Right lobe of liver (tissue), 6 donors: ENCODE measurements around the gene XRCC2. TPM values are rescaled to one million over a fixed set of nuclear protein-coding genes. Genes with fewer than 3 reads are reported as not detected.
"Not testable (repeated sequence)": the region's sequence is repeated elsewhere in the genome, so short reads cannot be mapped to it uniquely, and the experiment has no call there.

ENCODE experiments used
- ATAC-seq, 4 donors: fragments of 200-7000 bp; cut with Tn5 transposase; one replicate each; pipeline ENCODE4 v1.9.1; 2020; ENCODE audit warnings: mild to moderate bottlenecking in 4 of 4, moderate library complexity in 4 of 4
- DNase-seq, 3 donors: peaks; one replicate each; pipeline ENCODE4 v3.0.0-alpha.2; 2020
- H3K27ac ChIP-seq, 3 donors: fragments of 200-600 bp; one replicate each; pipeline ENCODE4 v1.8.0; 2022
- H3K27me3 ChIP-seq, 2 donors: fragments of 200-600 bp; one replicate each; pipeline ENCODE4 v1.8.0; 2022
- H3K36me3 ChIP-seq, 4 donors: fragments of 200-600 bp; sonication (generic) in 1 of 4; one replicate each; pipeline versions ENCODE4 v1.5.1 to v1.8.0; 2017 to 2022; ENCODE audit warnings: control low read depth in 1 of 4
- H3K4me1 ChIP-seq, 4 donors: fragments of 200-600 bp; sonication (generic) in 1 of 4; one replicate each; pipeline versions ENCODE4 v1.5.1 to v1.8.0; 2017 to 2022; ENCODE audit warnings: control low read depth in 1 of 4
- H3K4me3 ChIP-seq, 3 donors: fragments of 200-600 bp; one replicate each; pipeline ENCODE4 v1.8.0; 2022
- H3K9me3 ChIP-seq, 4 donors: fragments of 200-600 bp; sonication (generic) in 1 of 4; one replicate each; pipeline versions ENCODE4 v1.5.1 to v1.8.0; 2017 to 2022; ENCODE audit warnings: control low read depth in 1 of 4
- POLR2A ChIP-seq: fragments of 450-650 bp; IDR thresholded peaks from one replicate; pipeline ENCODE4 v1.6.1; 2017; ENCODE audit warnings: antibody characterized with exemption, mild to moderate bottlenecking
- WGBS: methylation state at CpG from one replicate; pipeline ENCODE4 v1.1.6; 2018; ENCODE audit warnings: low coverage, low lambda C conversion rate; ENCODE audit not compliant: insufficient coverage; ENCODE audit errors: missing lambda C conversion rate; 5-methylcytosine and 5-hydroxymethylcytosine counted together
- intact Hi-C, 2 donors: fragments of 100-400 bp; cut with DNase I; formaldehyde crosslinking; loops; one replicate each; pipeline versions ENCODE4 v1.11.2 to v1.14.1; 2022
- total RNA-seq, 6 experiments: library from RNA; depleted of rRNA in 2 of 6; stranded (reverse); fragments of >200 nt in 2 of 6; fragmentation: NEBNext Ultra II Directional in 3 of 6; extraction: Animal tissue kit (Norgen Biotek cat#: 25700) in 3 of 6; gene quantifications; one replicate each; pipeline versions ENCODE4 v1.1.0 to v1.2.4, GENCODE V29; 2016 to 2023
- TF ChIP-seq, protein P1 (sequence below), 4 donors: fragments of 200-600 bp in 3 of 4; fragments of 450-650 bp in 1 of 4; IDR thresholded peaks; one replicate each; pipeline versions ENCODE4 v1.5.1 to v1.8.0; 2016 to 2022; ENCODE audit warnings: antibody characterized with exemption in 4 of 4, mild to moderate bottlenecking in 2 of 4
- donor health status: DM: no; HTN: yes; CAD: no.
- donor health status: DM: no; HTN: no; CAD: no.
- donor health status: DM: no; HTN: no; CAD: no.
- donor health status: DM: no; HTN: yes; CAD: no.
- donor health status: DM: no; HTN: yes; CAD: no.

XRCC2 gene
- total RNA-seq, 6 experiments from 2014 or later = 0.14 to 2.0 (median 0.20) TPM; not detected in 1

- DNase-seq (no peak), ATAC-seq (no peak)
- 91% methylated on average over 7 of the region's 7 CpGs for WGBS
- Histone ChIP-seq H3K4me3 (no peak overlapping the region), H3K27ac (no peak overlapping the region), H3K36me3 (no peaks in the 10 kb centered on the region), H3K9me3 (no peaks in the 10 kb centered on the region), H3K27me3 (no peaks in the 10 kb centered on the region), H3K4me1 (no peaks in the 10 kb centered on the region)
- intact Hi-C loops = no loop called here
- TF ChIP-seq, protein P1, sequence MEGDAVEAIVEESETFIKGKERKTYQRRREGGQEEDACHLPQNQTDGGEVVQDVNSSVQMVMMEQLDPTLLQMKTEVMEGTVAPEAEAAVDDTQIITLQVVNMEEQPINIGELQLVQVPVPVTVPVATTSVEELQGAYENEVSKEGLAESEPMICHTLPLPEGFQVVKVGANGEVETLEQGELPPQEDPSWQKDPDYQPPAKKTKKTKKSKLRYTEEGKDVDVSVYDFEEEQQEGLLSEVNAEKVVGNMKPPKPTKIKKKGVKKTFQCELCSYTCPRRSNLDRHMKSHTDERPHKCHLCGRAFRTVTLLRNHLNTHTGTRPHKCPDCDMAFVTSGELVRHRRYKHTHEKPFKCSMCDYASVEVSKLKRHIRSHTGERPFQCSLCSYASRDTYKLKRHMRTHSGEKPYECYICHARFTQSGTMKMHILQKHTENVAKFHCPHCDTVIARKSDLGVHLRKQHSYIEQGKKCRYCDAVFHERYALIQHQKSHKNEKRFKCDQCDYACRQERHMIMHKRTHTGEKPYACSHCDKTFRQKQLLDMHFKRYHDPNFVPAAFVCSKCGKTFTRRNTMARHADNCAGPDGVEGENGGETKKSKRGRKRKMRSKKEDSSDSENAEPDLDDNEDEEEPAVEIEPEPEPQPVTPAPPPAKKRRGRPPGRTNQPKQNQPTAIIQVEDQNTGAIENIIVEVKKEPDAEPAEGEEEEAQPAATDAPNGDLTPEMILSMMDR (IDR thresholded peaks at IDR 0.05) = no peak
- TF ChIP-seq POLR2A = no peak
These were observed 15.9 kb downstream of the XRCC2 start for GRCh38 chr7:152660021-152660420.

GRCh38 chr7:152654971-152655370 lies 21.0 kb downstream of the XRCC2 start:
- TF ChIP-seq, protein P1 (IDR thresholded peaks at IDR 0.05) = no peak
- TF ChIP-seq POLR2A = no peak
- intact Hi-C loops = no loop called here
- no peaks in the 10 kb centered on the region for H3K9me3 ChIP-seq
- DNase-seq (no peak), ATAC-seq (no peak)
- H3K27me3 ChIP-seq = no peaks in the 10 kb centered on the region
- no peak overlapping the region for H3K27ac ChIP-seq
- no peaks in the 10 kb centered on the region for H3K4me1 ChIP-seq
- WGBS = 87% methylated on average over 4 of the region's 4 CpGs
- H3K36me3 ChIP-seq = no peaks in the 10 kb centered on the region
- no peak overlapping the region for H3K4me3 ChIP-seq

DNA sequence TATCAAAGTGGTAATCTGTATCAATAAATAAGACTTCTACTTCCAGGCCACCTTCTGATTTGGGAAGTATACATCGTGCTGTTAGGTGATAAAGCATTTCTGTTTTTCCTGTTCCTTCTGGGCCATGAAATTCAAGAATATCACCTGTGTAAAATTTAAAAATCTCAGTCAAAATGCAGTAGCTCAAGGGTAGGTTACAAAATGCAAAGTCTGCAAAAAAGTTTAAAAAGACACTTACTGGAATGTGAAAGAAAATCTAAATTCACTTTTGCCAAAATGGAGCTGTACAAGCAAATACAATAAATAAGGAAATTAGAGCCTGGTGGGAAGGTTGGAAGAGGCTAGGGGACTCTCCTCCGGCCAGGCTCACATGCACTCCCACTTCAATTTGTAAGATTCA lies 26.7 kb downstream of the XRCC2 start:
- no peaks in the 10 kb centered on the region for H3K36me3 ChIP-seq
- H3K27ac ChIP-seq = no peak overlapping the region
- intact Hi-C loops = no loop called here
- H3K4me3 ChIP-seq = no peak overlapping the region
- no peak for ATAC-seq
- H3K27me3 ChIP-seq = no peaks in the 10 kb centered on the region
- 95% methylated on average over 2 of the region's 2 CpGs for WGBS
- TF ChIP-seq, protein P1 (IDR thresholded peaks at IDR 0.05) = no peak
- no peak for TF ChIP-seq POLR2A
- H3K4me1 ChIP-seq = no peaks in the 10 kb centered on the region
- no peaks in the 10 kb centered on the region for H3K9me3 ChIP-seq
- no peak for DNase-seq

- H3K4me1 ChIP-seq = no peaks in the 10 kb centered on the region
- no peak for ATAC-seq
- intact Hi-C loops = no loop called here
- H3K9me3 ChIP-seq = no peaks in the 10 kb centered on the region
- TF ChIP-seq, protein P1 (IDR thresholded peaks at IDR 0.05) = no peak
- TF ChIP-seq POLR2A = no peak
- DNase-seq = no peak
- no peaks in the 10 kb centered on the region for H3K36me3 ChIP-seq
- H3K27me3 ChIP-seq = no peaks in the 10 kb centered on the region
- H3K27ac ChIP-seq = no peak overlapping the region
- H3K4me3 ChIP-seq = no peak overlapping the region
- 96% methylated on average over 3 of the region's 3 CpGs for WGBS
These were observed 28.9 kb downstream of the XRCC2 start for GRCh38 chr7:152647009-152647408.

DNA sequence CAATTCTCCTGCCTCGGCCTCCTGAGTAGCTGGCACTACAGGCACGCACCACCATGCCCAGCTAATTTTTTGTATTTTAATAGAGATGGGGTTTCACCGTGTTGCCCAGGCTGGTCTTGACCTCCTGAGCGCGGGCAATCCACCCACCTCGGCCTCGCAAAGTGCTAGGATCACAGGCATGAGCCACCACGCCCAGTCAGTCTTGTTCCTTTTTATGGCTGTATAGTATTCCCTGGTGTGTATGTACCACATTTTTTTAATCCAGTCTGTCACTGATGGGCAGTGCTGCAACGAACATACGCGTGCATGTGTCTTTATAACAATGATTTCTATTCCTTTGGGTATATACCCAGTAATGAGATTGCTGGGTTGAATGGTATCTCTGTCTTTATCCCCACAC lies 29.4 kb downstream of the XRCC2 start:
- H3K9me3 ChIP-seq, ATAC-seq, H3K4me3 ChIP-seq, intact Hi-C loops, H3K36me3 ChIP-seq, H3K27me3 ChIP-seq, H3K27ac ChIP-seq, DNase-seq, H3K4me1 ChIP-seq: not testable (repeated sequence)
- WGBS = 89% methylated on average over 8 of the region's 11 CpGs
